Ishikawa (cell line): Measurements from ENCODE around the gene OR10H5.
A peak's percentile ranks its signal among the peaks of the same experiment; 100 is the strongest.

Experiments
- MAX ChIP-seq: IDR thresholded peaks from 2 replicates; pipeline ENCODE4 v1.6.1; 2012
- REST ChIP-seq: IDR thresholded peaks from 2 replicates; pipeline ENCODE4 v1.6.1; 2012; ENCODE audit warnings: low read depth, mild to moderate bottlenecking
- TEAD4 ChIP-seq: IDR thresholded peaks from 2 replicates; pipeline ENCODE4 v1.6.1; 2012
- ZBTB7A ChIP-seq: IDR thresholded peaks from 2 replicates; pipeline ENCODE4 v1.6.1; 2012; ENCODE audit warnings: low read depth

- TF ChIP-seq TEAD4 = no peak
- 0 out of 2 replicates have a peak, but pooled peaks have one; percentile 21 for TF ChIP-seq ZBTB7A
- TF ChIP-seq MAX = no peak
- no peak for TF ChIP-seq REST
Observed at GRCh38 chr19:15836330-15837220, 49.1 kb downstream of the OR10H5 start.
